GM18502 (cell line): ENCODE measurements around the gene TPRX1.
"Not testable (repeated sequence)": the region's sequence is repeated elsewhere in the genome, so short reads cannot be mapped to it uniquely, and the experiment has no call there.

ENCODE experiments used
- ATAC-seq: cut with Tn5 transposase; IDR thresholded peaks from one replicate; pipeline ENCODE4 v1.9.1; 2021; ENCODE audit warnings: mild to moderate bottlenecking; ENCODE audit not compliant: unreplicated experiment, poor library complexity

TPRX1 gene, protein sequence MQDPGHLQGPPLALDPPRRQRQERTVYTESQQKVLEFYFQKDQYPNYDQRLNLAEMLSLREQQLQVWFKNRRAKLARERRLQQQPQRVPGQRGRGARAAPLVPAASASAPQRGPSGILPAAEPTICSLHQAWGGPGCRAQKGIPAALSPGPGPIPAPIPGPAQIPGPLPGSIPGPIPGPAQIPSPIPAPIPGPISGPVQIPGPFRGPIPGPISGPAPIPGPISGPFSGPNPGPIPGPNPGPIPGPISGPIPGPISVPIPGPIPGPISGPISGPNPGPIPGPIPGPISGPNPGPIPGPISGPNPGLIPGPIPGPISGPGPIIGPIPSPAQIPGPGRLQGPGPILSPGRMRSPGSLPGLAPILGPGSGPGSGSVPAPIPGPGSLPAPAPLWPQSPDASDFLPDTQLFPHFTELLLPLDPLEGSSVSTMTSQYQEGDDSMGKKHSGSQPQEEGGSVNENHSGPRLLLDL

DNA sequence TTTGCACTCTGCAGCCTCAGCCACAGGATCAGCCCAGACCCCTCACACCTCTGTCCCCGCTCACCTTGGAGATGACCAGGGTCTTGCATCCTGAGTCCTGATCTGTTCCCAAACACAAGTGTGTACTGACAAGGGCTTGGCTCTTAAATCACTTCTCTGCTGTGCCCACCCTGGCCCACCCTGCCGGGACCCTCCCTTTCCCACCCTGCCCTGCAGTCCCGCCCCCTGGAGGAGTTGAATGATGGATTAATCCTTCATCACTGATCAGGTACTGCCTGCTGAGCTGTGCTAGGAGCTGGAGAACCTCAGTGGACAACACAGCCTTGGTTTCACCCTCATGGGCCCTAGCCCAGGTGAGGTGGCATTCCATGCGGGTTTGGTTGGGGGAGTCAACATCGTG lies at the start of gene TPRX1:
Gene TPRX1, minus strand, starts transcription at position 101 of the 400 bp plus-strand sequence. Its CDS starts 12 bp downstream, at position 89.
- ATAC-seq, result not testable (repeated sequence)

DNA sequence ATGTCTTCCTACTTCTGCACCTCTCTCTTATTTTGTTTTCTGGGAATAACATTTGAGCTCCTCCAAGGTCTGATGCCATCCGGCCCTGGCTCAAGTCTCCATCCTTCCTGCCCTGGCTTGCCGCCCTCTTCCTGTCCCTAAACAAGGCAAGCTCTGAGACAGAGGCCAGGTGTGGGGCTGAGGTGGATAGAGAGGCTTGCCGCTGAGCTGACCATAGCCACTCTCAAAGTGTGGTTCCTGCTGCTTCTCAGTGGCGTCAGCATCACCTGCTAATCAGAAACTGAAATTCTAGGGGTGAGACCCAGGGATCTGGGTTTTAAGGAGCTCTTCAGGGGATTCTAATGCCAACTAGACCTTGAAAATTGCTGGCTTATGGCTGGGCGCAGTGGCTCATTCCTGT lies 48.7 kb upstream of the TPRX1 start:
- ATAC-seq, result no peak

DNA sequence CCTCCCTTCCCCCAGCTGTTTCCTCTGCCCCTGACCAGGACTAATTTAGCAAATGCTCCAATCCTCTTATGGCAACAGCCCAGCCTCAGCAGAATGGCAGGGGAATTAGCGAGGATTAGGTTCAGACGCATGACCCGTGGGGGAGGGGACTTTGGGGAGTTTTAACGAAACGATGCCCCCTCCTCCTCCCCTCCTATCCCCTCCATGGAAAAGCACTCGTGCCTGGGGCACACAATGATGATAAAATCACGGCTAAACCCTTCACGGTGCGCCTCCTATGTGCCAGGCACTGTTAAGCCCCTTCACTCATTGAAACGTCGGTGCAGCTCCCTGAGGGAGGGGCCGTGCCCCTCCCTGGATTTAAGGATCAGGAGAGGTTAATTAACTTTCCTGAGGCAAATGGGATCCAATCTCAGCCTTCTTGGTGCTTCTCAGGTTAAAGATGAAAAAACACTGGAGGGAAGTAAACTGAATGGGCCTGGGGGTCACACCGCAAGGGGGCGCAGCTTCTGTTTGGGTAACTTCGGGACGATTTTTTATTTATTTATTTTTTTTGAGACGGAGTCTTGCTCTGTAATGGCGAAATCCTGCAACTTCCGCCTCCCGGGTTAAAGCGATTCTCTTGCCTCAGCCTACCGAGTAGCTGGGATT lies 44.6 kb upstream of the TPRX1 start:
- no peak for ATAC-seq

DNA sequence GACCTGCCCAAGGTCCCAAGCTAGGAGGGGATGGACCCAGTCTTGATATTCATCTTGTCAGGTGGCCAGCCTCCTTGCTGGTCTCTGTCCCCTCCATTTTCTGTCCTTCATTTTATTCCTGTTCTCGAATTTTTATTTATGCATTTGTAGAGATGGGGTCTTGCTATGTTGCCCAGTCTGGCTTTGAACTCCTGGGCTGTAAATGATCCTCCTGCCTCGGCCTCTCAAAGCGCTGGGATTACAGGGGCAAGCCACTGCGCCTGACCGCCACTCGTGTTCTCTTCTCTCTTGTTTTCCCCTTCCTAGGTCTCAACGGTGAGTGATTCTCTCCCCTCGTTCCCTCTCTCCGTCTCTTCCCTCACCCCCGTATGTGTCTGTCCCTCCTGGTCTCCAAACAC lies 44.1 kb upstream of the TPRX1 start:
- no peak for ATAC-seq

DNA sequence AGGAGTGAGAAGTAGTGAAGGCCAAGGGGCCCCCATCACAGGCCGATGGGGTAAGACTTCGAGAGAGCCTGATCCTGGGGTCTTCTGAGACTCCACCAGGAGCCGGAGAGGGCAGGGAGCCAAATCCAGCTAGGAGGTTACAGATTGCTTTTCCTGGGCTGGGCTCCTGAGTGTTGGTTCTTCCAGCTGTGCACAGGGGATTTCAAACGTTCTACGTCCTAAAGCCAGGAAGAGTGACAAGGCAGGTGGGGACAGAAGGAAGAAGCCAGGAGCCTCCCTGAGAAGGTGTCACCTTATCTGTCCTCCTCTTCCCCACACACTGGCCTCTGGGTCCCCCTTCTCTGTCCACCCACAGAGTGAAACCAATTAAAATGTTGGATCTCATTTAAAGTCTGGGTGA lies 38.6 kb upstream of the TPRX1 start:
- no peak for ATAC-seq

DNA sequence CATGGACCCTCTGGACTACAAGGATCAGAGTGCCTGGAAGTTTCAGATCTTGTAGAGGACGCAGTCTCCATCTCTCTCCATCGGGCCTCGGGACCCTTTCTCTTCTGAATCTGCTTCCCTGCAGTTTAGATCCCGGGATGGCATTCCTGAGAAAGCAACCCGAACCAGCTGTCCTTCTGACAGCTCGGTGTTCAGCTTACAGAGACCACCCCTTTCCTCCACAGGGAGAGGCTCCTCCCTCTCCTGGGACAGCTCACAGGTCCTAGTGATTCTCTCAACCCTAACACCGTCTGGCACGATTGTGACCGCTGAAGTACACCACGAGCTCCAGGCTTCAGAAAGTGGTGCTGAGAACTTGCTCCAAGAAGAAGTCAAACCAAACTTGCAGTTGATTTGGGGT lies 35.6 kb upstream of the TPRX1 start:
- ATAC-seq, result no peak

DNA sequence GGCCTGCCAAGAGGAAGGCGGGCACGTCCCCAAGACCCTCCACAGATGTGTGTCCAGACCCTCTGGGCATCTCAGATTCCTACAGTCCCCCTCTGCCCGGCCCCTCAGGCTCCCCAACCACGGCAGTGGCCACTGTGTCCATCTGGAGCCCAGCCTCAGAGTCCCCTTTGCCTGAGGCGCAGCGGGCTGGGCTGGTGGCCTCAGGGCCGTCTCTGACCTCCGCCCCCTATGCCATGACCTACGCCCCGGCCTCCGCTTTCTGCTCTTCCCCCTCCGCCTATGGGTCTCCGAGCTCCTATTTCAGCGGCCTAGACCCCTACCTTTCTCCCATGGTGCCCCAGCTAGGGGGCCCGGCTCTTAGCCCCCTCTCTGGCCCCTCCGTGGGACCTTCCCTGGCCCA lies 35.1 kb upstream of the TPRX1 start:
- no peak for ATAC-seq

DNA sequence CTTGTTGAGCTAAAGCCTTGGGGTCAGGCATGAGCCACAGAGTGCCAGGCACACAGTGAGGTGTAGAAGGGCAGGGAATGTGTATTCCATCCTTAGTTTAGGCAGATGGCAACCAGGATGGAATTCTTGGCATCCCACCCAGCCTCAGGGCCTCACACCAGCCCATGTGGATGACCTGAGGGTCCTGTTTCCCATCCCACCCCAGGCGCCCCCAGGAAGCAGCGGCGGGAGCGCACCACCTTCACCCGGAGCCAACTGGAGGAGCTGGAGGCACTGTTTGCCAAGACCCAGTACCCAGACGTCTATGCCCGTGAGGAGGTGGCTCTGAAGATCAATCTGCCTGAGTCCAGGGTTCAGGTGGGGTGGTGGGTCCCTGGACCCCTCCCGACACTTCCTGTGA lies 31.7 kb upstream of the TPRX1 start:
- ATAC-seq, result no peak

DNA sequence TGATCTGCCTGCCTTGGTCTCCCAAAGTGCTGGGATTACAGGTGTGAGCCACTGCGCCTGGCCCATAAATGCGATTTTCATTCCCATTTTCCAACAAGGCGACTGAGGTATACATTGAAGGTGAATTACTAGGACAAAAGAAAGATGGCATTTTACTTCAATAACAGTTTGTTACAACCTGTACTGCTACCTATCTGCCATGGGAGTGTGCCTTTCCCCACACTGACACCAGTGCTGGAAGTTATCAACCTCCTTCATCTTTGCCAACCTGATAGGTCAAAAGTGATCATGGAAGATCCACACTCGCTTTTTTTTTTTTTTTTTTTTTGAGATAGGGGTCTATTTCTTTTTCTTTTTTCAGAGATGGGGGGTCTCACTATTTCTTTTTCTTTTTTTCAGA lies 28.4 kb upstream of the TPRX1 start:
- ATAC-seq, result no peak

DNA sequence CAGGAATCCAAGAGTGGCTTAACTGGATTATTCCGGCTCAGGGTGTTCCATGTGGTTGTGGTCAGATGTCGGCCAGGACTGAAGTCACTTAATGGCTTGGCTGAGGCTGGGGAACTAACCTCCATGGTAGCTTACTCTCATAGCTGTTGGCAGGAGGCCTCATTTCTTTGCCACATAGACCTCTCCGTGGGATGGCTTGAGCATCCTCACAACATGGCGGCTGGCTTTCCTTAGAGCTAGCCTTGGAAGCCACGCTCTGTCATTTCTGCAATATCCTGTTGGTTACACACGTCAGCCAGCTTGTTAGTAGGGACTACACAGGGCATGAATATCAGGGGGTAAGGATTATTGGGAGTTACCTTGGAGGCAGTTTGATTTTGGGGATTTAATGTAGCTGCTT lies 22.4 kb upstream of the TPRX1 start:
- no peak for ATAC-seq

DNA sequence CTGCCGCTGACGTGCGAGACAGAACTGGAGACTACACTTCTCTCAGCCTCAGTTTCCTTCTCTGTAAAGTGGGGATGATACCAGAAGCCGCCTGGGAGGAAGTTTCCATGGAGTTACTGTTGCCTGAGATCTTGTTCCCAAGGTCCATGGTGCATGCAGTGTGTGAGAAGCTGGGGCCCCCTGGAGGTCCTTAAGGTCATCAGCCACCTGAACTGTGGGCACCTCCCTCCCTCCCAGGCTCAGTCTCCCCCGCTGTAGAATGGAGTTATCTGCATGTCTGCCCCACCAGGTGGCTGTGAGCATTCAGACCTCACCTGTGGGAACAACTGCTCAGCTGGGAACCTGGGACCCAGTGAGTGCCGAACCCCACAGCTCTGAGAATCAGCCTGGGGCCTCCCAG lies 20.0 kb upstream of the TPRX1 start:
- ATAC-seq, result no peak

DNA sequence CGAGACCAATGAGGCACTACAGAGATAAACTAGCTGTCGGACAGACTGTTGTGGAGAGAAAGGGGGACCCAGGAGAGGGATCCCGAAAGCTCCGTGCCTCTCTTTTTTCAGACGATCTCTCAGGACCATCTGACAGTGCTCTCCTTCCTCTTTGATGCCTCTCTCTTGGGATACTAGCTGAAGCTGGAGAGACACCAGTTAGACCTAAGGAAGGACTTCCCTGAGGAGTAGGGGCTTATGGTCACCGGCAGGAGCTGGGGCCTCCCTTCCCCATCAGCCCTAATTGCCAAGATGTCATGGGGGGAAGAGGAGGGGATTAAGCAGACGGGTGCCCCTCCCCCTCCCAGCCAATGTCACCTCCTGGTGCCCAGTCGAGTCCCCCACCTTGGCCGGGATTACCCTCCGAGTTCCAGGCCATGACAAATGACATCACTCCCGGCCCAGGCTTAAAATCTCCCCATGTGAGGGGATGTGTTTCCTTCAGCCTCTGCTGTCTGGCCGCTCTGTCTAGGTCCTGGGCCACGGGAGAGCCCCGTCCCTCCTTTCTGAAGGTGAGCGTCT lies 17.2 kb upstream of the TPRX1 start, which contains the start of gene CRX:
Gene CRX, plus strand, starts transcription at position 478 of the 561 bp plus-strand sequence. CDS start 12,507 bp downstream, outside the sequence.
- ATAC-seq, result no peak

DNA sequence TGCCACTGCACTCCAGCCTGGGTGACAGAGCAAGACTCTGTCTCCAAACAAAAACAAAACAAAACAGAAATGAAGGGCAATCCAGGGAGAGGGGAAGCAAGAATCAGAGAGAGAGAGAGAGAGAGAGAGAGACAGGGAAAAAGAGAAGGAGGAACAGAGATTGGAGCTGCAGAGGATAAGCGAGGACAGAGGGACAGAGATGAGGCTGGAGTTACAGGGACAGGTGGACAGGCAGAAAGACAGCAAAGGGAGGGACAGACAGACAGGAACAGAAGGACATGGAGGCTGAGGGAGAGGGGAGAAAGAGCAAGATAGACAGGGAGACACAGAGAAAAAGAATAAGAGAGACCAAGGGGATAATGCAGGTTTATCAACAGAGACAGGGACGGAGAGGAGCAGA lies 16.1 kb upstream of the TPRX1 start:
- no peak for ATAC-seq

DNA sequence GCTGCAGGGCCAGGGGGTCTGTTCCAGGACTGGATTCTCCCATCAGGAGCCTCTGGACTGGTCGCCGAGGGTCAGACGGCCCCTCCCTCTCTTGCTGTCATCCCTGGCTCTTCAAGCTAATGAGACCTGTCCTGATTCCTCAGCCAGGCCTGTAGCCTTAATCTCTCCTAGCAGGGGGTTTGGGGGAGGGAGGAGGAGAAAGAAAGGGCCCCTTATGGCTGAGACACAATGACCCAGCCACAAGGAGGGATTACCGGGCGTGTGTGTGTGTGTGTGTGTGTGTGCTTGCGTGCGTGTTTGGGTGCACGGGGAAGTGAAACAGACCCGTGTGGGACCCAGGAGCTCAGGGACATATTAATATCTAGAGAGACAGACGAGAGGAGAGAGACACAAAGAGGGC lies 15.5 kb upstream of the TPRX1 start:
- no peak for ATAC-seq

DNA sequence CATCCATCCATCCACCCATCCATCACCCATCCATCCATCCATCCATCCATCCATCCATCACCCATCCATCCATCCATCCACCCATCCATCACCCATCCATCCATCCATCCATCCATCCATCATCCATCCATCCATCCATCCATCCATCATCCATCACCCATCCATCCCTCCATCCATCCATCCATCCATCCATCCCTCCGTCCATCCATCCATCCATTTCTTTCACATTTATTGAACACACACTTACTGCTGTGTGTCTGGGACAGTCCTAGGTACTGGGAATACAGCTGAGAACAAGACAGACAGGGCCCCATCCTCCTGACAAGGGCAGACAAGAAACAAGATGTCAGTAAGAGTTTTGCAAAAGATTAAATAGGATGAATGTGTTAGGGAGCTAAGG lies 13.9 kb upstream of the TPRX1 start:
- not testable (repeated sequence) for ATAC-seq

DNA sequence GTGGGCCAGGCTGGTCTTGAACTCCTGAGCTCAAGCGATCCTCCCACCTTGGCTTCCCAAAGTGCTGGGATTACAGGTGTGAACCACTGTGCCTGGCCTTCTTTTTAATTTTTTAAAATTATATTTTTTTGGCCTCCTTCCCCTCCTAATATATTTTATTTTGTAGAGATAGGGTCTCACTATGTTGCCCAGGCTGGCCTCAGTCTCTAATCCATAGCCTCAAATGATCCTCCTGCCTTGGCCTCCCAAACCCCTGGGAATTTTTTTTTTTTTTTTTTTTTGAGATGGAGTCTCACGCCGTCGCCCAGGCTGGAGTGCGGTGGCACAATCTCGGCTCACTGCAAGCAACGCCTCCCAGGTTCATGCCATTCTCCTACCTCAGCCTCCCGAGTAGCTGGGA lies 11.9 kb upstream of the TPRX1 start:
- not testable (repeated sequence) for ATAC-seq

DNA sequence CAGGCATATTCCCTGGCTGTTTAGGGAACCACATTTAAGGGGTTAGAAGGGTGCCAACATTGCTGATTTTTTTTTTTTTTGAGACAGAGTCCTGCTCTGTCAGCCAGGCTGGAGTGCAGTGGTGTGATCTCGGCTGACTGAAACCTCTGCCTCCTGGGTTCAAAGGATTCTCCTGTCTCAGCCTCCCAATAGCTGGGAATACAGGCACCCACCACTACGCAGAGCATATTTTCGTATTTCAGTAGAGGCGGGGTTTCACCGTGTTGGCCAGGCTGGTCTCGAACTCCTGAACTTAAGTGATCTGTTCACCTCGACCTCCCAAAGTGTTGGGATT lies 9.6 kb upstream of the TPRX1 start:
- ATAC-seq, result no peak

DNA sequence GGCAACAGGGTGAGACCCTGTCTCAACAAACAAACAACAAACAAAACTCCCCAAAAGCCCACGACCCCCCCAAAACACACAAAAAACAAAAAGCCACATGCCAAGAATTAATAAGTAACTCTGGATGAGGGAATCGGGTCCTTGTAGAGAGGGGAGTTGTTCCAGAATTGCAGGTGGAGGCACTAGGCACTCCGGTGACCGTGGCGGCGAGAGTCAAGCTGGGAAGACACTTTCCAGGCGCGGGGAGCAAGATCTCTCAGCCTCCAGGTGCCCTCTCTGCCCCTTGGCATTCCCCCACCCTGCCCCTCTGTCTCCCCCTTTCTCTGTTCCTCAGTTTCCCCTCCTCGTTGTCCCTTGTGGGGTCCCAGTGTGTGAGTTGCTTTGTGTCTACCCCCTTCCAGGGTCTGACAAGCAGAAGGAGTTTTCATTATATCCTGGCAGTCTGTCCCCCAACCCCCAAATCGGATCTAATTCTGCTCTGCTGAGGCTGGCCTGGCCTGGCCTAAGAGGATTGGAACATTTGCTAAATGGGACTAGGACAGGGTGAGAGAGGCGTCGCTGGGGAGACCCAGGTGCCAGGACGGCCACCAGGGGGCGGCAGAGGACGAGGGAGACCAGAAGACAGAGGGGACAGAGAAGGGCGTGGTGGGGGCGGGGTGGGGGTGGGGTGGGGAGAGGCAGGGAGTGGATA lies 9.1 kb upstream of the TPRX1 start:
- ATAC-seq, result no peak

DNA sequence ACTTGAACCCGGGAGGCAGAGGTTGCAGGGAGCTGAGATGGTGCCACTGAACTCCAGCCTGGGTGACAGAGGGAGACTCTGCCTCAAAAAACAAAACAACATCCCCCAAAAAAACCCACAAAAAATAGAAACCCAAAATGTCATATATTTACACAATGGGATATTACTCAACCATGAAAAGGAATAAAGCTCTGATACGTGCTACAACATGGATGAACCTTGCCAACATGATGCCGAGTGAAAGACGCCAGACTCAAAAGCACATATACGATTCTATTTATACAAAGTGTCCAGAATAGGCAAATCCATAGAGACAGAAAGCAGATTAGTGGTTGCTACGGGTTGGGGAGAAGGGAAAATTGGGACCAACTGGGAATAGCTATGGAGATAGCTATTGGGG lies 2.1 kb upstream of the TPRX1 start:
- ATAC-seq, result no peak

DNA sequence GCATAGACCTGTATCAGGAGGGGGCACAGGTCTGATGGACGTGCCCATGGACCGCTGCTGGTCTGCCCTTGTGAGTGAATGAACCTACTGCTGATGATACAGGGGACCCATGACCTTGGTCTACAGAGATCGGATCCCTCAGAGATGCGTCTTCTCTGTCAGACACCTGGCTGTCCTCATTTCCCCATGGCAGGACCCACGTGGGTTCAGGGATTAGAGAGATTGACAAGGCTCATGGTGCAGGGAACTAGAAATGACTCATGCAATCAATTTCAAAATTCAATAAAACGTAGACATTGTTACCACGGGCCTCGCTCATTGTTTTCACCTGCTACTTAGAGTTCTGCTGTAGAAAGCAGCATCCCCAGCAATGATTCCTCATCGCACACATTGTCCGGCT lies 962 bp upstream of the TPRX1 start:
- ATAC-seq, result no peak

DNA sequence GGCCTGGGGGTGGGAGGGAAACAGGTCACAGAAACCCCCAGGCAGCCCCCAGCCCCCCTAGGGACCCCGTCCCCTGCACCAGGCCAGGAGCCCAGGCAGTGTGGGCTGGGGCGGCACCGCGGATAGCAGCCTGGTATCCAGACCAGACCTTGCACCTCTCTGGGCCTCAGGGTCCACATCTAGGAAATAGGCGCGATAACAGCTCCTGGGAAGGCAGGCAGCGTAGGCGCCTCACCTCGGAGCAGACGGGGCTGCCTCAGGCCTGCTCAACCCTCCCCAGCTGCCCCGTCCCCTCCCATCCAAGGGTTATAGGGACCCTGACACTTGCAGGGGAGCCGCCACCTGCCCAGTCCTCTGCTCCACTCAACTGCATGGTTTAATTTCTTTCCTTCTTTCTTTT lies 680 bp downstream of the TPRX1 start:
- not testable (repeated sequence) for ATAC-seq
